Measurements from ENCODE around the gene RNU7-1. TPM values are rescaled to one million over a fixed set of nuclear protein-coding genes. Genes with fewer than 3 reads are reported as not detected.
A peak's percentile ranks its signal among the peaks of the same experiment; 100 is the strongest.

RNU7-1 gene
- total and polyA plus RNA-seq, 9 of the 15 experiments (the other 6 are each of a cell fraction or from before 2014, with no cell fraction given) = not detected

GRCh38 chr12:6938353-6939190, 5.0 kb upstream of the RNU7-1 start:
- H3K9me1 ChIP-seq (ENCODE audit: control insufficient read depth, insufficient read depth, low read length) = no peaks in the 10 kb centered on the region
- no peak for FAIRE-seq
- ChIA-PET POLR2A (interaction anchor here (0.5 to 2.8 kb wide), 12 partner anchors 9 to 405 kb away, joined by 3 to 18 read pairs (median 4); partner anchors contain the start of genes ATN1 and SPSB2), CTCF (ENCODE audit: low intra/inter-chr PET ratio) (no interaction called here)
- peak overlapping the region; percentile 79; the same call in 2 of the 3 replicates for H3K27ac ChIP-seq (ENCODE audit: extremely low read depth, low read depth, low read length)
- in situ Hi-C loops (cut with MboI) (no loop called here), intact Hi-C loops (cut with micrococcal nuclease) (no loop called here)
- H3K4me2 ChIP-seq (ENCODE audit: insufficient read depth, low read length) = peak overlapping the region; percentile 82
- BruUV-seq (replicated peaks) = no TSS peak
- H3K79me2 ChIP-seq (ENCODE audit: control insufficient read depth, insufficient read depth, low read length) = peaks cover 1% of the 10 kb centered on the region; the same call in 2 of the 3 replicates
- peaks cover 69% of the 10 kb centered on the region; the same call in 2 of the 3 replicates for H3K36me3 ChIP-seq (ENCODE audit: control insufficient read depth, insufficient read depth, low read length)
- TF ChIP-seq RBM22 (IDR thresholded peaks at IDR 0.05; ENCODE audit: low read depth, low read length, poor library complexity, severe bottlenecking) = peak; percentile 70
- peak; percentile 17; the same call in 1 of the 2 replicates for TF ChIP-seq SUPT5H (IDR thresholded peaks at IDR 0.05)
- no peak for TF ChIP-seq HNRNPH1 (optimal IDR thresholded peaks at IDR 0.05; ENCODE audit: low read depth, low read length)
- no peak for TF ChIP-seq ZNF311 (CRISPR knock-in tag; IDR thresholded peaks at IDR 0.05)
- TF ChIP-seq, protein P1, sequence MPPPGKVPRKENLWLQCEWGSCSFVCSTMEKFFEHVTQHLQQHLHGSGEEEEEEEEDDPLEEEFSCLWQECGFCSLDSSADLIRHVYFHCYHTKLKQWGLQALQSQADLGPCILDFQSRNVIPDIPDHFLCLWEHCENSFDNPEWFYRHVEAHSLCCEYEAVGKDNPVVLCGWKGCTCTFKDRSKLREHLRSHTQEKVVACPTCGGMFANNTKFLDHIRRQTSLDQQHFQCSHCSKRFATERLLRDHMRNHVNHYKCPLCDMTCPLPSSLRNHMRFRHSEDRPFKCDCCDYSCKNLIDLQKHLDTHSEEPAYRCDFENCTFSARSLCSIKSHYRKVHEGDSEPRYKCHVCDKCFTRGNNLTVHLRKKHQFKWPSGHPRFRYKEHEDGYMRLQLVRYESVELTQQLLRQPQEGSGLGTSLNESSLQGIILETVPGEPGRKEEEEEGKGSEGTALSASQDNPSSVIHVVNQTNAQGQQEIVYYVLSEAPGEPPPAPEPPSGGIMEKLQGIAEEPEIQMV (tag; conservative IDR thresholded peaks at IDR 0.05; ENCODE audit: low read depth) = no peak
- TF ChIP-seq, protein P2, sequence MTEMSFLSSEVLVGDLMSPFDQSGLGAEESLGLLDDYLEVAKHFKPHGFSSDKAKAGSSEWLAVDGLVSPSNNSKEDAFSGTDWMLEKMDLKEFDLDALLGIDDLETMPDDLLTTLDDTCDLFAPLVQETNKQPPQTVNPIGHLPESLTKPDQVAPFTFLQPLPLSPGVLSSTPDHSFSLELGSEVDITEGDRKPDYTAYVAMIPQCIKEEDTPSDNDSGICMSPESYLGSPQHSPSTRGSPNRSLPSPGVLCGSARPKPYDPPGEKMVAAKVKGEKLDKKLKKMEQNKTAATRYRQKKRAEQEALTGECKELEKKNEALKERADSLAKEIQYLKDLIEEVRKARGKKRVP (CRISPR knock-in tag; IDR thresholded peaks at IDR 0.05) = peak; percentile 39; the same call in 1 of the 2 replicates
- no peak for TF ChIP-seq RHOXF2B (CRISPR knock-in tag; conservative IDR thresholded peaks at IDR 0.05)
- TF ChIP-seq CBX3 (IDR thresholded peaks at IDR 0.05; ENCODE audit: borderline replicate concordance in 1 of 2, low read length in 2 of 2) = no peak
- peak; percentile 87 for TF ChIP-seq POLR2G (IDR thresholded peaks at IDR 0.05; ENCODE audit: low read depth, low read length)
- no peak for TF ChIP-seq FOXK1 (CRISPR knock-in tag; IDR thresholded peaks at IDR 0.05; ENCODE audit: borderline replicate concordance)
- H3K27me3 ChIP-seq (ENCODE audit: control insufficient read depth in 2 of 2, insufficient read depth in 2 of 2, low read length in 2 of 2) = no peaks in the 10 kb centered on the region
- H3K4me3 ChIP-seq = peak overlapping the region; percentile 44; the same call in 1 of the 2 replicates
- H2AFZ ChIP-seq (ENCODE audit: low read depth, low read length) = peak overlapping the region; percentile 54; the same call in 1 of the 2 replicates
- H3K9ac ChIP-seq (ENCODE audit: insufficient read depth in 1 of 2, low read depth in 2 of 2, low read length in 2 of 2) = peak overlapping the region; percentile 84 to 97
- 82% methylated on average over 31 of the region's 32 CpGs for WGBS (ENCODE audit: insufficient coverage, low coverage, missing lambda C conversion rate)
- peaks cover 7 to 56% of the 10 kb centered on the region in 2 experiments; a peak in 4 of 5 replicates for H3K4me1 ChIP-seq (replicated peaks in 1 of 2; ENCODE audit: control insufficient read depth in 2 of 2, insufficient read depth in 2 of 2, low read length in 2 of 2)
- DNase-seq (ENCODE audit: extremely low read depth in 1 of 4, low spot score in 3 of 4) = no peak
- no peak for ATAC-seq
- no peaks in the 10 kb centered on the region for H4K20me1 ChIP-seq (replicated peaks; ENCODE audit: control insufficient read depth, insufficient read depth, low read length)
- H3K9me3 ChIP-seq (replicated peaks; ENCODE audit: control insufficient read depth, insufficient read depth, low read depth, low read length) = no peaks in the 10 kb centered on the region

All from K562 (cell line).